ENCODE data around the gene KIF19. TPM values are rescaled to one million over a fixed set of nuclear protein-coding genes. Genes with fewer than 3 reads are reported as not detected.

KIF19 gene
- total and polyA plus RNA-seq, 2 donors (not counting 1 experiment from before 2014, with no cell fraction given) = not detected

- Mint-ChIP-seq H3K9me3 (ENCODE audit: insufficient read depth) (no peaks in the 10 kb centered on the region), H3K4me3 (no peak overlapping the region), H3K27ac (no peak overlapping the region), H3K4me1 (peaks cover 5% of the 10 kb centered on the region), H3K27me3 (peaks cover 3% of the 10 kb centered on the region)
- POLR2A ChIA-PET = no interaction called here
- no peaks in the 10 kb centered on the region for H4K20me1 ChIP-seq (ENCODE audit: control insufficient read depth, insufficient read depth, low read length, poor library complexity, severe bottlenecking)
- H3K27ac ChIP-seq (ENCODE audit: low read length in 2 of 2) = no peak overlapping the region
- H3K4me3 ChIP-seq (ENCODE audit: control extremely low read depth in 1 of 5, extremely low read depth in 1 of 5, insufficient read depth in 1 of 5, low read depth in 2 of 5, low read length in 4 of 5) = no peak overlapping the region
- DNase-seq = no peak
- no peak for ATAC-seq (ENCODE audit: low read depth)
- peaks cover 0 to 13% of the 10 kb centered on the region in 2 donors for H3K4me1 ChIP-seq (ENCODE audit: control insufficient read depth in 2 of 2, insufficient read depth in 2 of 2, low read length in 2 of 2)
- H3K36me3 ChIP-seq (replicated peaks in 1 of 2; ENCODE audit: control extremely low read depth in 1 of 2, control insufficient read depth in 1 of 2, extremely low read depth in 1 of 2, insufficient read depth in 2 of 2, low read length in 1 of 2) = no peaks in the 10 kb centered on the region
- intact Hi-C loops (cut with micrococcal nuclease) = no loop called here
- CTCF ChIA-PET = no interaction called here
- no peaks in the 10 kb centered on the region for H3K79me2 ChIP-seq (ENCODE audit: control insufficient read depth, insufficient read depth, low read length)
- H2AFZ ChIP-seq (ENCODE audit: insufficient read depth, low read depth, low read length, poor library complexity, severe bottlenecking) = no peak overlapping the region
- TF ChIP-seq CTCF (IDR thresholded peaks at IDR 0.05) = no peak
- TF ChIP-seq EZH2 (IDR thresholded peaks at IDR 0.05; ENCODE audit: borderline replicate concordance, insufficient read depth, low read depth, low read length, poor library complexity, severe bottlenecking) = no peak
- 100% methylated on average over 1 of the region's 4 CpGs for WGBS (ENCODE audit: insufficient coverage)
- peaks cover 0 to 5% (median 2%) of the 10 kb centered on the region in 4 experiments for H3K27me3 ChIP-seq (replicated peaks in 1 of 4; ENCODE audit: control extremely low read depth in 1 of 4, control insufficient read depth in 3 of 4, insufficient read depth in 4 of 4, low read length in 3 of 4)
- no peak overlapping the region for H3K4me2 ChIP-seq (replicated peaks; ENCODE audit: low read depth, low read length, poor library complexity, severe bottlenecking)
- H3K9ac ChIP-seq (ENCODE audit: low read length) = no peak overlapping the region
- no peaks in the 10 kb centered on the region for H3K9me3 ChIP-seq (ENCODE audit: control extremely low read depth in 1 of 3, control insufficient read depth in 2 of 3, insufficient read depth in 1 of 3, low read length in 2 of 3)
Observed at GRCh38 chr17:74283371-74283673, 42.7 kb upstream of the KIF19 start.

GRCh38 chr17:74287031-74287602 is 38.9 kb upstream of the KIF19 start:
- peaks cover 0 to 5% (median 2%) of the 10 kb centered on the region in 4 experiments for H3K27me3 ChIP-seq (replicated peaks in 1 of 4; ENCODE audit: control extremely low read depth in 1 of 4, control insufficient read depth in 3 of 4, insufficient read depth in 4 of 4, low read length in 3 of 4)
- H3K27ac ChIP-seq (ENCODE audit: low read length in 2 of 2) = no peak overlapping the region
- no peak overlapping the region for H3K4me2 ChIP-seq (replicated peaks; ENCODE audit: low read depth, low read length, poor library complexity, severe bottlenecking)
- ChIA-PET CTCF (no interaction called here), POLR2A (no interaction called here)
- peaks cover 0 to 5% of the 10 kb centered on the region in 2 donors for H3K4me1 ChIP-seq (ENCODE audit: control insufficient read depth in 2 of 2, insufficient read depth in 2 of 2, low read length in 2 of 2)
- no peaks in the 10 kb centered on the region for H3K79me2 ChIP-seq (ENCODE audit: control insufficient read depth, insufficient read depth, low read length)
- peaks cover 6% of the 10 kb centered on the region for H3K27me3 Mint-ChIP-seq
- no peak for TF ChIP-seq CTCF (IDR thresholded peaks at IDR 0.05)
- no peak for TF ChIP-seq EZH2 (IDR thresholded peaks at IDR 0.05; ENCODE audit: borderline replicate concordance, insufficient read depth, low read depth, low read length, poor library complexity, severe bottlenecking)
- no peaks in the 10 kb centered on the region for H3K9me3 ChIP-seq (ENCODE audit: control extremely low read depth in 1 of 3, control insufficient read depth in 2 of 3, insufficient read depth in 1 of 3, low read length in 2 of 3)
- no peak for ATAC-seq (ENCODE audit: low read depth)
- no peaks in the 10 kb centered on the region for H4K20me1 ChIP-seq (ENCODE audit: control insufficient read depth, insufficient read depth, low read length, poor library complexity, severe bottlenecking)
- no peak overlapping the region for H3K4me3 Mint-ChIP-seq
- H2AFZ ChIP-seq (ENCODE audit: insufficient read depth, low read depth, low read length, poor library complexity, severe bottlenecking) = no peak overlapping the region
- H3K36me3 ChIP-seq (replicated peaks in 1 of 2; ENCODE audit: control extremely low read depth in 1 of 2, control insufficient read depth in 1 of 2, extremely low read depth in 1 of 2, insufficient read depth in 2 of 2, low read length in 1 of 2) = no peaks in the 10 kb centered on the region
- H3K4me3 ChIP-seq (ENCODE audit: control extremely low read depth in 1 of 5, extremely low read depth in 1 of 5, insufficient read depth in 1 of 5, low read depth in 2 of 5, low read length in 4 of 5) = no peak overlapping the region
- no peaks in the 10 kb centered on the region for H3K9me3 Mint-ChIP-seq (ENCODE audit: insufficient read depth)
- intact Hi-C loops (cut with micrococcal nuclease) = no loop called here
- no peak for DNase-seq
- H3K4me1 Mint-ChIP-seq = peaks cover 2% of the 10 kb centered on the region
- 89% methylated on average over 11 of the region's 14 CpGs for WGBS (ENCODE audit: insufficient coverage)
- no peak overlapping the region for H3K9ac ChIP-seq (ENCODE audit: low read length)
- no peak overlapping the region for H3K27ac Mint-ChIP-seq

All from B cell (primary cell).